ENCODE measurements around the gene DDX10.

The DDX10 gene

GRCh38 chr11:108871152-108871551, 206.3 kb downstream of the DDX10 start:
- no peak overlapping the region for H3K9ac ChIP-seq (ENCODE audit: low read depth, low read length)
- H3K4me1 ChIP-seq (ENCODE audit: control insufficient read depth, insufficient read depth, low read length): peaks cover 62% of the 10 kb centered on the region
- H3K9me3 ChIP-seq (ENCODE audit: control insufficient read depth, insufficient read depth, low read length): no peaks in the 10 kb centered on the region
- H3K4me3 ChIP-seq (ENCODE audit: low read depth, low read length): no peak overlapping the region
- no peaks in the 10 kb centered on the region for H3K27me3 ChIP-seq (ENCODE audit: control insufficient read depth, insufficient read depth, low read length)
- H3K27ac ChIP-seq (ENCODE audit: low read depth, low read length): peak overlapping the region; percentile 50
- no peaks in the 10 kb centered on the region for H3K36me3 ChIP-seq (ENCODE audit: control insufficient read depth, insufficient read depth, low read length)

GRCh38 chr11:108871867-108872266, 207.0 kb downstream of the DDX10 start:
- Histone ChIP-seq H3K36me3 (ENCODE audit: control insufficient read depth, insufficient read depth, low read length) (no peaks in the 10 kb centered on the region), H3K27me3 (ENCODE audit: control insufficient read depth, insufficient read depth, low read length) (no peaks in the 10 kb centered on the region), H3K9me3 (ENCODE audit: control insufficient read depth, insufficient read depth, low read length) (no peaks in the 10 kb centered on the region), H3K4me3 (ENCODE audit: low read depth, low read length) (no peak overlapping the region), H3K9ac (ENCODE audit: low read depth, low read length) (no peak overlapping the region), H3K27ac (ENCODE audit: low read depth, low read length) (no peak overlapping the region), H3K4me1 (ENCODE audit: control insufficient read depth, insufficient read depth, low read length) (peaks cover 56% of the 10 kb centered on the region)

- H3K9ac ChIP-seq (ENCODE audit: low read depth, low read length): no peak overlapping the region
- H3K36me3 ChIP-seq (ENCODE audit: control insufficient read depth, insufficient read depth, low read length): no peaks in the 10 kb centered on the region
- no peak overlapping the region for H3K27ac ChIP-seq (ENCODE audit: low read depth, low read length)
- peaks cover 56% of the 10 kb centered on the region for H3K4me1 ChIP-seq (ENCODE audit: control insufficient read depth, insufficient read depth, low read length)
- H3K9me3 ChIP-seq (ENCODE audit: control insufficient read depth, insufficient read depth, low read length): no peaks in the 10 kb centered on the region
- no peaks in the 10 kb centered on the region for H3K27me3 ChIP-seq (ENCODE audit: control insufficient read depth, insufficient read depth, low read length)
- H3K4me3 ChIP-seq (ENCODE audit: low read depth, low read length): no peak overlapping the region
Measured at GRCh38 chr11:108872781-108873291, 208.0 kb downstream of the DDX10 start.

- Histone ChIP-seq H3K27ac (ENCODE audit: low read depth, low read length) (no peak overlapping the region), H3K27me3 (ENCODE audit: control insufficient read depth, insufficient read depth, low read length) (no peaks in the 10 kb centered on the region), H3K9ac (ENCODE audit: low read depth, low read length) (no peak overlapping the region), H3K4me1 (ENCODE audit: control insufficient read depth, insufficient read depth, low read length) (peaks cover 56% of the 10 kb centered on the region), H3K36me3 (ENCODE audit: control insufficient read depth, insufficient read depth, low read length) (no peaks in the 10 kb centered on the region), H3K9me3 (ENCODE audit: control insufficient read depth, insufficient read depth, low read length) (no peaks in the 10 kb centered on the region), H3K4me3 (ENCODE audit: low read depth, low read length) (no peak overlapping the region)
Measured at GRCh38 chr11:108873310-108873709, 208.4 kb downstream of the DDX10 start.

GRCh38 chr11:108873941-108874340, 209.1 kb downstream of the DDX10 start:
- Histone ChIP-seq H3K9me3 (ENCODE audit: control insufficient read depth, insufficient read depth, low read length) (no peaks in the 10 kb centered on the region), H3K9ac (ENCODE audit: low read depth, low read length) (no peak overlapping the region)

GRCh38 chr11:108875134-108875533, 210.3 kb downstream of the DDX10 start:
- Histone ChIP-seq H3K36me3 (ENCODE audit: control insufficient read depth, insufficient read depth, low read length) (no peaks in the 10 kb centered on the region), H3K4me3 (ENCODE audit: low read depth, low read length) (no peak overlapping the region), H3K27me3 (ENCODE audit: control insufficient read depth, insufficient read depth, low read length) (no peaks in the 10 kb centered on the region), H3K4me1 (ENCODE audit: control insufficient read depth, insufficient read depth, low read length) (peaks cover 40% of the 10 kb centered on the region), H3K27ac (ENCODE audit: low read depth, low read length) (no peak overlapping the region), H3K9me3 (ENCODE audit: control insufficient read depth, insufficient read depth, low read length) (no peaks in the 10 kb centered on the region), H3K9ac (ENCODE audit: low read depth, low read length) (no peak overlapping the region)

More at GRCh38 chr11:108873941-108874340, 209.1 kb downstream of the DDX10 start:
- H3K27me3 ChIP-seq (ENCODE audit: control insufficient read depth, insufficient read depth, low read length): no peaks in the 10 kb centered on the region
- H3K27ac ChIP-seq (ENCODE audit: low read depth, low read length): no peak overlapping the region
- H3K4me1 ChIP-seq (ENCODE audit: control insufficient read depth, insufficient read depth, low read length): peaks cover 50% of the 10 kb centered on the region
- H3K4me3 ChIP-seq (ENCODE audit: low read depth, low read length): no peak overlapping the region
- H3K36me3 ChIP-seq (ENCODE audit: control insufficient read depth, insufficient read depth, low read length): no peaks in the 10 kb centered on the region

- Histone ChIP-seq H3K36me3 (ENCODE audit: control insufficient read depth, insufficient read depth, low read length) (no peaks in the 10 kb centered on the region), H3K27me3 (ENCODE audit: control insufficient read depth, insufficient read depth, low read length) (no peaks in the 10 kb centered on the region), H3K4me1 (ENCODE audit: control insufficient read depth, insufficient read depth, low read length) (peaks cover 20% of the 10 kb centered on the region), H3K4me3 (ENCODE audit: low read depth, low read length) (no peak overlapping the region), H3K27ac (ENCODE audit: low read depth, low read length) (no peak overlapping the region), H3K9me3 (ENCODE audit: control insufficient read depth, insufficient read depth, low read length) (no peaks in the 10 kb centered on the region), H3K9ac (ENCODE audit: low read depth, low read length) (no peak overlapping the region)
Measured at GRCh38 chr11:108877178-108877577, 212.3 kb downstream of the DDX10 start.

GRCh38 chr11:108880510-108880909, 215.6 kb downstream of the DDX10 start:
- no peaks in the 10 kb centered on the region for H3K36me3 ChIP-seq (ENCODE audit: control insufficient read depth, insufficient read depth, low read length)
- no peak overlapping the region for H3K27ac ChIP-seq (ENCODE audit: low read depth, low read length)
- no peak overlapping the region for H3K9ac ChIP-seq (ENCODE audit: low read depth, low read length)
- H3K4me3 ChIP-seq (ENCODE audit: low read depth, low read length): no peak overlapping the region
- H3K9me3 ChIP-seq (ENCODE audit: control insufficient read depth, insufficient read depth, low read length): no peaks in the 10 kb centered on the region
- no peaks in the 10 kb centered on the region for H3K27me3 ChIP-seq (ENCODE audit: control insufficient read depth, insufficient read depth, low read length)
- H3K4me1 ChIP-seq (ENCODE audit: control insufficient read depth, insufficient read depth, low read length): peaks cover 12% of the 10 kb centered on the region

- no peak overlapping the region for H3K27ac ChIP-seq (ENCODE audit: low read depth, low read length)
- no peaks in the 10 kb centered on the region for H3K36me3 ChIP-seq (ENCODE audit: control insufficient read depth, insufficient read depth, low read length)
- H3K9me3 ChIP-seq (ENCODE audit: control insufficient read depth, insufficient read depth, low read length): no peaks in the 10 kb centered on the region
- peaks cover 17% of the 10 kb centered on the region for H3K4me1 ChIP-seq (ENCODE audit: control insufficient read depth, insufficient read depth, low read length)
- H3K4me3 ChIP-seq (ENCODE audit: low read depth, low read length): no peak overlapping the region
- no peaks in the 10 kb centered on the region for H3K27me3 ChIP-seq (ENCODE audit: control insufficient read depth, insufficient read depth, low read length)
- no peak overlapping the region for H3K9ac ChIP-seq (ENCODE audit: low read depth, low read length)
Measured at GRCh38 chr11:108881131-108881530, 216.3 kb downstream of the DDX10 start.

GRCh38 chr11:108882211-108882831, 217.5 kb downstream of the DDX10 start:
- Histone ChIP-seq H3K9ac (ENCODE audit: low read depth, low read length) (no peak overlapping the region), H3K27me3 (ENCODE audit: control insufficient read depth, insufficient read depth, low read length) (no peaks in the 10 kb centered on the region), H3K4me1 (ENCODE audit: control insufficient read depth, insufficient read depth, low read length) (peaks cover 26% of the 10 kb centered on the region), H3K36me3 (ENCODE audit: control insufficient read depth, insufficient read depth, low read length) (no peaks in the 10 kb centered on the region), H3K4me3 (ENCODE audit: low read depth, low read length) (no peak overlapping the region), H3K9me3 (ENCODE audit: control insufficient read depth, insufficient read depth, low read length) (no peaks in the 10 kb centered on the region), H3K27ac (ENCODE audit: low read depth, low read length) (no peak overlapping the region)

- Histone ChIP-seq H3K4me3 (ENCODE audit: low read depth, low read length) (no peak overlapping the region), H3K9me3 (ENCODE audit: control insufficient read depth, insufficient read depth, low read length) (no peaks in the 10 kb centered on the region), H3K9ac (ENCODE audit: low read depth, low read length) (no peak overlapping the region), H3K27me3 (ENCODE audit: control insufficient read depth, insufficient read depth, low read length) (no peaks in the 10 kb centered on the region), H3K4me1 (ENCODE audit: control insufficient read depth, insufficient read depth, low read length) (peaks cover 41% of the 10 kb centered on the region), H3K36me3 (ENCODE audit: control insufficient read depth, insufficient read depth, low read length) (no peaks in the 10 kb centered on the region), H3K27ac (ENCODE audit: low read depth, low read length) (peak overlapping the region; percentile 60)
Measured at GRCh38 chr11:108886005-108886659, 221.3 kb downstream of the DDX10 start.
